HG03575 (cell line): ENCODE results near the gene TBC1D8.

Experiments
- ATAC-seq: cut with Tn5 transposase; IDR thresholded peaks from one replicate; pipeline ENCODE4 v1.9.1; 2021; ENCODE audit not compliant: unreplicated experiment, insufficient number of reproducible peaks, low FRiP score; ENCODE audit errors: extremely low read depth

The TBC1D8 gene

DNA sequence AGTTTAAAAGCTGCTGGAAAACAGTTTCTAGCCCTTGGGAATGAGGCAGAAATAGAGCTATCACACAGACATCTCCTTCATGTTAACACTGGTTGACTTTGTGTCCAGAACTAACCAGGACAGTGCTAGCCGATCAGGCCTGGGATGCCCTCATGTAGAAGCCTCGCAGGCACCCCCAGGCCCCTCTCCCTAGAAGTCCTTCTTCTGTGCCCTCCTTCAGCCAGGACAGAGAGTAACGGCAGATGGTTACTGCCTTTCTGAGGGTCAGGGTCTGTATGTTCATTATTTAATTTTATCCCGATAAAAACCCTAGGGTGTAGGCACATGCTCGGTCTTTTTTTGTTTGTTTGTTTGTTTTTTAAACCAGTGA lies 159.8 kb downstream of the TBC1D8 start:
- no peak for ATAC-seq

DNA sequence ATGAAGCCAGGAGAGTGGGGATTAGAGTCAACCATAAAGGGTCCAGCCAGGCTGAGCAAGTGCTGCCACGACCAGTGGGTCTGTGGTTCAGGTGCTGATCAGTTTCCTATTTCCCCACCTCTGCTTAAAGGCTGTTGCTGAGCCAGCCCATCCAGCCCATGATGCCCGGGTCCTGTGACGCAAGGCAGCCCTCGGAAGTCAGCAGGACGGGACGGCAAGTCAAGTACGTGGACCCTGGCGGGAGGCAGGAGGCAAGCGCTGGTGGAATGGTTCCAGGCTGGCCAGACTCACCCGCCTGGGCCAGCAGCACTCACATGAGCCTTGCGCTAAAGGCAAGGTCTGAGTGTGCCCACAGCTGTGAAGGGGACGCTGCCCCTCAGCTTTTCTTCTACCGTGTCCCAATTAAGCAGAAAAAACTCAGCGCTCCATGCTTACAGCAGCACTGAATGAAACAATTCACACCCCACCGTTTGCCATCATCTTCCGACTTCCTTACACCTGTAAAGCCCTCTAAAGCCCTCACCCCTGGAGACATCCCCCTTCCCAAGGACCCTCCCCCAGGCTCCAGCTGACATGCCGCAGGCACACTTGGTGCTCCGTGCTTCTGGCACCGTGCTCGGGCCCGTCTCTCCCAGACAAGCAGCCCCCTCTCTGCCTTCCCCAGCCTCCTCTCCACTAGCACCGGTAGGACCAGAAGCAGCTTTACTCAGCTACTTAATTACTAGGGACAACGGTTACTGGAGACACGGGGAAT lies 160.4 kb downstream of the TBC1D8 start:
- no peak for ATAC-seq

DNA sequence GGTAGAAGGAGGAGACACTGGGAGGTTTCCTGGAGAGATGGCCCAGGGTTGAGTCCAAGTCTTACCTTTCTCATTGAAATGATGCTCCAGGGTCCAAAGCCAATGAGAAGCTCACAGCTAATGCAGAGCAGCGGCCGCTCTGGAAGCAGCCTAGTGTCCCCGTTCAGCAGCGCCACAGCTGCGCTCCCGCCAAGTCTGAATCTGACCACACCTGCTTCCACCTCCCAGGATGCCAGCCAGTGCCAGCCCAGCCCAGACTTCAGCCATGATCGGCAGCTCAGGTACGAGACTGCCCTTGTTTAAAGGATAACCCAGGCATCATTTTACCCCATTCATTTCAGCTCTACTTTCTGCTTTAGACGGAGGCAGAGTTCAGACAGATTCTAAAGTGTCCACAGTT lies 161.0 kb downstream of the TBC1D8 start:
- ATAC-seq: no peak

DNA sequence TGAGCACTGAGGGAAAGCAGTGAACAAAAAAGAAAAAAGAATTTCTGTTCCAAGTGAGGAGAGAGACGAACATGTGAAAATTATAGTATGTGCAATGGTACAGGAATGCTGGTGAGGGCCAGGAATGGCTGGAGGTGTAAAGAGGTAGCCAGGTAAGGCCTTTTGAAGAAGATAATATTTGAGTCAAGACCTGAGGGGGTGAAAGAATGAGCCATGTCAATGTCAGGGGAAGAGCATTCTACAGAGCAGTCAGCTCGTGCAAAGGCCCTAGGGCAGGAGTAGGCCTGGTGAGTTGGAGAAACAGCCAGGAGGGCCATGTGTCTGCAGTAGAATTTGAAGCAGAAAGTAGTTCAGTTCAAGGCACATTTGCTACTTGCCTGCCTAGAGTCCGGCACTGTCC lies 161.5 kb downstream of the TBC1D8 start:
- ATAC-seq: no peak

DNA sequence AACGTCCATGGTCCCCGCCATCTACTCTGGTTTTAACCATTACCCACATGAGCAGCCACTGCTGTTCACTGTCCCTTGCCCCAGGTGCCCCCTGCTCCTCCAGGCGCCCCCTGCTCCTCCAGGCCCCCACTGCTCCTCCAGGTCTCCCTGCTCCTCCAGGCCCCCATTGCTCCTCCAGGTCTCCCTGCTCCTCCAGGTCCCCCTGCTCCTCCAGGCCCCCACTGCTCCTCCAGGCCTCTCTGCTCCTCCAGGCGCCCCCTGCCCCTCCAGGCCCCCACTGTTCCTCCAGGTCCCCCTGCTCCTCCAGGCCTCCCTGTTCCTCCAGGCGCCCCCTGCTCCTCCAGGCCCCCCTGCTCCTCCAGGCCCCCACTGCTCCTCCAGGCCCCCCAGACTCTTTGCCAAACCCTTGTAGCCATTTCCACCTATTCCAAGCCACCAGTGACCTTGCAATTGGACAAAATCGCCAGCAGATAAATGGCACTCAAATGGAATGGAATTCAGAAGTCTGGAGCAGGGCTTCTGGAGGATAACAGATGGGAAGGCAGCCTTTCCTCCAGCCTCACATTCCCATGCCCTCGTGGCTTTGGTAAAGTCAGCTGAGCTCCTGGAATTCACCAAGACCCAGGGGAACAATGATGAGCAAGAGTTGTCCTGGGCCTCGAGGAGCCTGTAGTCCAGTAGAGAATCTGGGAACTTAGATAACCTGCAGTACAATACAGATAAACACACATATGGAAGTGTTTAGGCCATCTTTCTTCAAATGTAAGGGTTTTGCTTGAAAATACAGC lies 162.4 kb downstream of the TBC1D8 start:
- no peak for ATAC-seq

DNA sequence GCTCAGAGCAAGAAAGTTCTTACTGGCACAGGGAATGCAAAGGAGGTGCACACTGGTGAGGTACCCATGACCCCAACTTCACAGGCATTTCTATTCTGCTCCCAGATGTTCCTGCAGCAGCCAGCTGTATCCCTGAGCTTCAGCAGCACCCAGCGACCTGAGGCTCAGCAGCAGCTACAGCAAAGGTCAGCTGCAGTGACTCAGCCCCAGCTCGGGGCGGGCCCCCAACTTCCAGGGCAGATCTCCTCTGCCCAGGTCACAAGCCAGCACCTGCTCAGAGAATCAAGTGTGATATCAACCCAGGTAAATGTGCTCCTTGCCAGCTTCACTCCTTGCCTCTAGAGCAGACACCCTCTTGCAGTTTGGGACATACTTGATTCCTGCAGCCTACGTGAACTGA lies 163.2 kb downstream of the TBC1D8 start:
- ATAC-seq: no peak

DNA sequence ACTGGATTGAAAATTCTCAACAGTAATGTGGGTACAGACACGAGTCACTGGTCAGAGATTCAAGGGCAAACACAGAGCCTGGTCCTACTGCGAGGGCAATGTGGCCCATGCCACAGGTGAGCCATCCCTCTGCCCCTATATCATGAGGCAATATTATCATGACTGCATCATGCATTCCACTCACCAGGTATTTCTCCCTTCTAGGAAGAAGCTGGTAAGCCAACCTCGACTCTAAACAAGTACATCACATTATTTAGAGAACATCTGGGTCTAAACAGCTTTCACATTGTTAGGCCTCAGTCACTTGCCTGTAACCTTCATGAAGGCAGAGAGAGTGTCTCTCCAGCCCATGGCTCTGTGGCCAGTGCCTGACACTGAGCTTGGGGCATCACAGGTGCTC lies 163.6 kb downstream of the TBC1D8 start:
- no peak for ATAC-seq

DNA sequence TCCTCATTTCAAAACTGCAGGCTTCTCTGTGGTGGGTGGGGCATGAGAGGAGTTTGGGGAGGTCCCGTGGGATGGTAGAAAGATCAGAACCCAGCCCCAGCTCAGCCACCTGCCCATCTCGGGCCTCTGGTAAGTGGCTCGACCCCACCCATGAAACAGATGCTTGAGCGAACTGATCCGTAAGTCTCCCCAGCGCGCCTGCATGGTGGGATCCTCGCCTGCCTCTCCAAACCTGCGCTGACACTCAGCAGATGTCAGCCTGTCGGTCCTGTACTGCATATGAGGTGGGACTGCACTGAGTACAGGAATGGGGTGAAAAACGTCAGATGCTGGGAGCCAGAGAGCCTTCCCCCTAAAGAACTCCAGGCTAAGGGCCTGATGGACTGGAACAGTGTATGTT lies 165.0 kb downstream of the TBC1D8 start:
- no peak for ATAC-seq

DNA sequence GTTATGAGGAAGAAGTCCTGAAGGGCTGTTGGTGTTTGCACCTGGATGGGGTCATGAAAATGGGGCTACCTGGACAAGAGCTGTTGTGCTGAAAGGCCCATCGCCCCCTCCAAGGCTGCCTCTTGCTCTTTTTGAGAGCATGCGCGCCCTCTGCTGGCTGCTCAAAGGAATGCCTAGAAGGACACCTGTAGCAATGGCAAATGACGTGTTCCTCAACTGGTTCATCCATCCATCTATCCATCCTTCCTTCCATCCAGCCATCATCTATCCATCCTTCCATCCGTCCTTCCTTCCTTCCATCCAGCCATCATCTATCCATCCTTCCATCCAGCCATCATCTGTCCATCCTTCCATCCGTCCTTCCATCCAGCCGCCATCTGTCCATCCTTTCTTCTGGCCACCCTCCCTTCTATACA lies 166.3 kb downstream of the TBC1D8 start:
- ATAC-seq: no peak

DNA sequence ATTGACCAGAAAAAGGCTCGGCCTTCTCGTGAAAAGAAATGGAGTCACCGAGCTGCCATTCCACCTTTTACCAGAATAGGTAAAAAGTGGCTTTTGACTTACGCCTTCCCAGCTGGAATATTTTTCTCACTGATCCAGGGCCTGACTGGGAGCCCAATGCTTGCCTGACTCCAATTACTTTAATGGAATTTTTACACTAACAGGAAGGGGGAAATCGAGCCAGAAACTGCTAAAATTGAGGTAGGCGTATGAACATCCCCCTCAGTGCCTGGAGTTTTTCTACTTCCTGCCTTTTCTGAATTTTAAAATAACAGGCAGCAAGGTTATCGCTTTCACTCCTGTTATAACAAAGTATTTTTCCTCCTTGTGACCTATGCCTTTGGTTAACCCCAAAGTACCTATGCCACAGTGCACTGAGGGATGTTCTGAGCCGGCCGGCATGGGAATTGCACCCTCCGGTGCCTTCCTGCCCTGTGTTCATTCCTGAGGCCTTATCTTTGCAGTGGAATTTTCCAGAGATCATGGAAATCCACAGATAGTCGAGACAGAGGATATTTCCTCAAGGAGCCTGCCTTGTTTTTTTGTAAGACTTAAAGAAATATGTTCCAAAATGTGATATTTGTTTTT lies 167.4 kb downstream of the TBC1D8 start:
- no peak for ATAC-seq

DNA sequence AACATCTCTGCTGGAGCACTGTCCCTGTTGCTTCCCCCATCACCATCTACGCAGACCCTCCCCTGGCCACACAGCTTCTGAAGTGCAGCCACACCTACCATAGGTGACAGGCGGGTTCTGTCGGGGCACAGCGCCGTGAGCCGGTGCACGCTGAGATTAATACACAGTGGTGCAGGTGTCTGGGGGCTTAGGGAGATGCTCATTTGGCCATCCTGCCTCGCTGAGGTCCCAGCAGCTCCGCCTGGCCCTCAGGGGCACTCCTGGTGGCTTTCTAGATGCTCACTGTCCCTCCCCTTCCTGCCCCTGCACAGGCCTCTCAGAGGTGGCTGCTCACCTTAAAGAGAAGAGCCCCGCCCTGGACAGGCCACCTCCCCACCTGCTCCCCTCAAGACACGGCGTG lies 168.0 kb downstream of the TBC1D8 start:
- ATAC-seq: no peak

DNA sequence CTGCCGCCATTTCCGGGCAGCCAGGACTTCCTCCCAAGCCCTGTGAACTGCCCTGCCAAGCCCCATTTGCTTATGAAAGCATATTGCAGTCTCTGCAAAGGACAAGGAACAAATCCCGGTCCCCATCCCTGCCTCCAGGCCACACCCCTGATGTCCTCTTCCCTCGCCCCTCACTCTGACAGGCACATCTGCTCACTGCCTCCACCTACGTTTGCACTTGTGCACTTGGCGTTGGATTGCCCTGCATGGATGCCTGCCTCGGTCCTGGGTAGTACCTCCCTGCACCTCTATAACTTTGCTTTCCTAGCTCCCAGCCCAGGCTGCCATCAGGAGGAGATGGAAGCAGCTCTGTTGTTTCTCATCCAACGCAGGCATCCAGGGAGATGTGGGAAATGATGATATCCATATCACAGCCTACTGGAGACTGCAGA lies 168.7 kb downstream of the TBC1D8 start:
- no peak for ATAC-seq

DNA sequence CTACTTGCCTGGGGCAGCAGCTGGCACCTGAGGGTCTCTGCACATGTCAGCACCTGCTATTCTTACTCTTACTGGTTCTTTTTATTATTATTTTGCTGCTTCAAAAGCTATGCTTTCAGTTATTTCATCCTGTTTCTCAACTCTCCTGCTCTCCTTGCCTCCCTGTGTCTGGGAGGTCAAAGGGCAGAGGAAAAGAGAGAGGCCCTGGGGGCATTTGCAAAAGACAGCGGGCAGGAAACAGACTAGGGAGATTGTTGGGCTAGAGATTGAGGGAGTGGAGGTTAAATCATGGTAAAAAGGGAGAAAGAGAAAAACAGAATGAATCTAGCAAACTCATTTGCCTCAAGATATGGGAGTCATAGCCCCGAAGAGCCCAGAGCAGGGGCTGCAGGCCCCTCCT lies 170.2 kb downstream of the TBC1D8 start:
- ATAC-seq: no peak

DNA sequence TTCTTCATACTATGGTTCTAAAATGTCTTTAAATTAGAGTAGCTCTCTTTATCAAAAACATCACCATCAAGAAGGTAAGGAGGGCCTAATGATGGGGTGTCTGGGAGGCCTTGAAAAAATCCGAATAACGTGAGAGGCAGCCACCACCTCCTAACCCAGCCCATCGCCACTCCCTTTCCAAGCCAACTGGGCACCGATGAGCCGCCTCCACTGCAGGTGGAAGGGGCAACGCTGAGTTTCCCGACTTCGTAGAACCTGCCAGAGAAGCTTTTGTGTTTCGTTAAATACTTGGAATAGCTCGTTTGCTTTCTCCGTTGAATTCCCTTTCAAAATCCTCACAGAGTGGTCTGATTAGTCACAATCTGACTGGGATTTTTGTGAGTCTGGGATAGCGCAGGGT lies 171.1 kb downstream of the TBC1D8 start:
- no peak for ATAC-seq

DNA sequence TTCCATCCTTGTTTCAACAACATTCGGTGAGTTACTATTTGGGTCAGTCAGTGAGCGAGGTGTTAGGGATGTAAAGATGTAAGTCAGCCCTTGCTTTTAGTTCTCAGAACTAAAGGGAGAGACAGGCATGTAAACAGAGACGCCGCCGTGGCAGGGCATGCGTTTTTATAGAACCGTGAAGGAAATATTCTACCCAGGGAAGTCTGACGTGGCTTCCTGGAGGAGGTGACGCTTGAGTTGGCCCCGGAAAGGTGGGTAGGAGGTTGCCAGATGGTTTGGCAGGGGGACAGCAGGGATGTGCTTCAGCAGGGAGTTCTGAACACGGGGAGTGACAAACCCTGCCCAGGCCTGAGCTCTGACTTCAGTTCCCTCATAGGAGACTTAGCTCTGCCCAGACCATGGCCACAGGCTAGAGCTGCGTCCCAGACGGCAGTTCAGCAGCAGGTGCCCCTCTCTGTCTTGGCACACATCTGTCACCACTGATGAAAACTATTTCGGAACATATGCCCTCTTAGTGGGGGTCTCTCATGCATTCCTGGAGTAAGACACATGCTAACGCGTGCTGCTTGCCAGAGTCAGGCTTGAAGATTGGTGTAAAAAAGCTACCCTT lies 172.5 kb downstream of the TBC1D8 start:
- no peak for ATAC-seq

DNA sequence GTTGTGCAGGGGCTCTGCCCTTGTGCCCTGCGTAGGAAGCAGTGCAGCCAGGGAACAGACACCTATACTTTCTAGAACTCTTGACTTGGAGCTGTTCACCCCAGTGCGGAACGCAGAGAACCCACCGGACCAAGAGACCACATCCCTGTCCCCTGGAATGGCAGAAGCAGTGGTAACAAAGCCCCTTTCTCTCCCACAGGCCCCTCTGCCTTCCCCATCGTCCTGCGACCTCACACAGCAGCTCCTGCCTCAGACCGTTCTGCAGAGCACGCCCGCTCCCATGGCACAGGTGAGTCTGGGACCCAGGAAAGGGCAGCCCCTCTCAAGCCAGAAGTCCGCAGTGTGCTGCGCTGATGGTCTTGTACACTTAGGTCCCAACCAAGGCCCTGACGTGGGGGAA lies 173.7 kb downstream of the TBC1D8 start:
- no peak for ATAC-seq

DNA sequence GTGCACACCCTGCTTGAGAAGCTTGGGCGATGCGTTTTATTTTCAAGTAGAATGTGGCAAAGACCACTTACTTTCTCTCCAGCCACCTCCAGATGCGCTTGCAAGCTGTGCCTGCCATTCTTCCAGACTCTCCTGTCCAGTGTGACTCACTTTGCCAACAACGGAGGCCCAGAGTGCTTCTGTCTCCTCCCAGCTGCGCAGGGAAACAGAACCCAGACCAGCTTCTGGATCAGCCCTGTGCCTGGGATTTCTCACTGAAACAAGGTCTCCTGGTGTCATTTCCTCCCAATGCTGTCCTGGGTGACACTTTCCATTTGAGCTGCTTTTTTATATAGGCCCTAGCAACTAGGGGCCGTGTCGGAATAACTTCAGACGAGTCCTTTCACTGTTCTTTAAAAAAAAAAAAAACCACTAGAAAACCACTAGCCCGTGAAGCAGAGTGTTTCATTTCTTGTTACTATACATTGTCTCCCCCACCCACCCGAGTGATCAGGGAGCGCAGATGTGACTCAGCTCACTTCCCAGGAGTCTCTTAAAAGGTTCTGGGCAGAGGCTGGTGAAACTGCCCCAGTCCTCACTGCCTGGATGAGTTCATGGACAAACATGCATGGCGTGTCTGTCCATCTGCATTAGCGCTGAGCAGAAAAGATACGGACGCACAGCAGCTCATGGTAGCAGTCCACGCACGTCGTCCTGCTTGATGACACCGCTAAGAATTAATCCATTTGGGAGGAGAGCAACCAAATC lies 174.4 kb downstream of the TBC1D8 start:
- ATAC-seq: peak; percentile 88

DNA sequence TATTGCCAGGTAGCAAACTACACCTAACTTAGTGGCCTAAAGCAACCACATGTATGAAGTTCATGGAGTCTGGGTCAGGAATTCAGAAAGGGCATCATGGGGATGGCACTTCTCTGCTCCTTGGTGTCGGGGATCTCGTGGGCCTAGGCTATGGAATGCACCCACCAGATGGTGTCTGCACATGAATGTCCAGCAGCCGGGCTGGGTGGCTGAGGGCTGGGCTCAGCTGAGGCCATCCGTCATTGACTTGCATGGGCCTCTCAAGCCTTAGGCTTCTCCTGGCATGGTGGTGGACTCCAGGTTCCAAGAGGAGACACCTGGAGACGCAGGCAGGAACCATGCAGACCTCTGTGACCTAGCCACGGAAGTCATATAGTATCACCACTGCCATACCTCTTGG lies 175.1 kb downstream of the TBC1D8 start:
- no peak for ATAC-seq

DNA sequence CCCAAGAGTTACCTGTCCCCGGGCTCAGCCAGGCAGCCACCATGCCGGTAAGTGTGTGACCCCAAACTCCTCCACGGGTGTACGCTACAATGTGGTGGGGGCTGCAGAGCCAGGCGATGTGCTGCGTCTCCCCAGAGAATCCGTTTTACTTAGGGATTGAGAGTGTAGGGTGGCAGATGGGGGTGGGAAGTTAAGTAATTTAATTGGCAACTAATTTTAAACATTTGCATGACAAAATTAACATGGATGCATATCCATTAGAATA lies 175.7 kb downstream of the TBC1D8 start:
- ATAC-seq: no peak
